HepG2 (cell line): Measurements from ENCODE around the gene HBB. TPM values are rescaled to one million over a fixed set of nuclear protein-coding genes. Genes with fewer than 3 reads are reported as not detected.

ENCODE experiments used
- ATAC-seq: fragments of 200-7000 bp; cut with Tn5 transposase; 3 replicates; pipeline ENCODE4 v1.9.1; 2020; ENCODE audit warnings: mild to moderate bottlenecking, moderate library complexity
- BruUV-seq: library from RNA; stranded (reverse); fragments of 400-500 nt; replicated peaks from 2 replicates; lab custom pipeline; 2021; lab: Mats Ljungman, UMichigan
- CTCF ChIA-PET: fragments of 300-600 bp; formaldehyde crosslinking; extraction: SDS; loops from one replicate; lab custom pipeline; 2021; ENCODE audit warnings: low total read pairs, inconsistent platforms, low intra/inter-chr PET ratio; lab: Yijun Ruan, JAX
- POLR2A ChIA-PET: fragments of 350-600 bp; sonication (Branson Sonifier 250); formaldehyde crosslinking; loops from one replicate; lab custom pipeline; 2020; ENCODE audit warnings: antibody characterized with exemption, inconsistent platforms; lab: Yijun Ruan, JAX
- DNase-seq: peaks from one replicate; pipeline ENCODE4 v3.0.0-alpha.2; 2015; ENCODE audit warnings: low spot score
- FAIRE-seq: peaks from 3 replicates; lab custom pipeline; 2011; peaks lifted over from hg19 to GRCh38; lab: Jason Lieb, UNC
- H2AFZ ChIP-seq: one replicate; pipeline ENCODE4 v1.6.1; 2011; ENCODE audit warnings: low read length, inconsistent platforms
- H3K27ac ChIP-seq: fragments of 300-600 bp; 3 replicates; pipeline ENCODE4 v1.8.0; 2011; ENCODE audit warnings: mixed run types, mild to moderate bottlenecking, mixed read lengths, low read length, inconsistent platforms; ENCODE audit not compliant: insufficient read depth; ENCODE audit errors: extremely low read length
- H3K27me3 ChIP-seq, 2 experiments: fragments of 200-600 bp in 1 of 2; 2 replicates in 1 of 2; 3 replicates in 1 of 2; pipeline versions ENCODE4 v1.6.0 to v1.8.0; 2011; ENCODE audit warnings: low read length in 2 of 2, mild to moderate bottlenecking in 2 of 2, moderate library complexity in 2 of 2, inconsistent platforms in 1 of 2; ENCODE audit not compliant: insufficient read depth in 2 of 2, control insufficient read depth in 1 of 2
- H3K36me3 ChIP-seq, 2 experiments: fragments of 200-600 bp in 1 of 2; replicated peaks in 1 of 2; 2 replicates in 1 of 2; 3 replicates in 1 of 2; pipeline versions ENCODE4 v1.5.1 to v1.8.0; 2011; ENCODE audit warnings: low read length in 2 of 2, inconsistent platforms in 1 of 2; ENCODE audit not compliant: insufficient read depth in 2 of 2, control insufficient read depth in 1 of 2
- H3K4me1 ChIP-seq: 2 replicates; pipeline ENCODE4 v1.5.1; 2012; ENCODE audit warnings: low read length, inconsistent platforms; ENCODE audit not compliant: insufficient read depth
- H3K4me2 ChIP-seq: 2 replicates; pipeline ENCODE4 v1.6.0; 2011; ENCODE audit warnings: low read depth, low read length, inconsistent platforms
- H3K4me3 ChIP-seq, 3 experiments: fragments of 200-600 bp in 1 of 3; sonication (generic), shearing (Covaris generic) in 1 of 3; replicated peaks in 1 of 3; 2 replicates each; pipeline ENCODE4 v1.5.1; 2011 to 2016; ENCODE audit warnings: low read length in 3 of 3, inconsistent platforms in 2 of 3, low read depth in 2 of 3, mild to moderate bottlenecking in 2 of 3, control low read depth in 1 of 3, mixed read lengths in 1 of 3; ENCODE audit not compliant: insufficient read depth in 1 of 3
- H3K79me2 ChIP-seq: one replicate; pipeline ENCODE4 v1.6.1; 2011; ENCODE audit warnings: low read length, inconsistent platforms; ENCODE audit not compliant: insufficient read depth
- H3K9ac ChIP-seq: 2 replicates; pipeline ENCODE4 v1.6.0; 2011; ENCODE audit warnings: mild to moderate bottlenecking, low read depth, low read length, inconsistent platforms; ENCODE audit not compliant: insufficient read depth
- H3K9me3 ChIP-seq: 2 replicates; pipeline ENCODE4 v1.5.1; 2012; ENCODE audit warnings: mild to moderate bottlenecking, low read length
- H4K20me1 ChIP-seq: 2 replicates; pipeline ENCODE4 v1.6.0; 2011; ENCODE audit warnings: inconsistent platforms, mild to moderate bottlenecking, low read length, moderate library complexity; ENCODE audit not compliant: insufficient read depth
- FOXC1 ChIP-seq: sonication (generic); formaldehyde crosslinking; IDR thresholded peaks from 2 replicates; pipeline ENCODE4 v1.8.0; 2022; ENCODE audit warnings: mild to moderate bottlenecking, missing genetic modification reagents, borderline replicate concordance
- MTA1 ChIP-seq: sonication (generic); formaldehyde crosslinking; IDR thresholded peaks from 2 replicates; pipeline ENCODE4 v1.4.0; 2020; ENCODE audit warnings: missing genetic modification reagents, mild to moderate bottlenecking, borderline replicate concordance
- MXI1 ChIP-seq: IDR thresholded peaks from 3 replicates; pipeline ENCODE4 v1.6.1; 2012; ENCODE audit warnings: low read depth, low read length, inconsistent platforms, borderline replicate concordance
- STAG1 ChIP-seq: sonication (generic); formaldehyde crosslinking; IDR thresholded peaks from 2 replicates; pipeline ENCODE4 v1.4.0; 2020; ENCODE audit warnings: missing genetic modification reagents
- ZNF124 ChIP-seq: sonication (generic); formaldehyde crosslinking; IDR thresholded peaks from 2 replicates; pipeline ENCODE4 v1.4.0; 2020; ENCODE audit warnings: missing genetic modification reagents
- WGBS: methylation state at CpG from one replicate; pipeline ENCODE4 v1.1.6; 2017; ENCODE audit warnings: low lambda C conversion rate; 5-methylcytosine and 5-hydroxymethylcytosine counted together
- in situ Hi-C: cut with HindIII; loops from 2 replicates; pipeline ENCODE4 v1.10.0; 2017; ENCODE audit warnings: low pct_unique_long_range_greater_than_20kb; ENCODE audit not compliant: extremely low pct_ligation_motif_present
- intact Hi-C: fragments of 100-400 bp; cut with micrococcal nuclease; formaldehyde crosslinking; loops from one replicate; pipeline ENCODE4 v1.10.0; 2022; ENCODE audit not compliant: unreplicated experiment
- polyA plus RNA-seq, 8 experiments: library from polyadenylated mRNA; depleted of rRNA in 3 of 8; stranded (reverse) in 7 of 8; unstranded in 1 of 8; fragments of >200 nt; fragmentation: Illumina TruSeq in 4 of 8; extraction: Trizol in 4 of 8; gene quantifications; 2 replicates each; pipeline versions ENCODE4 v1.2.1 to v1.2.3, GENCODE V29; 2011 to 2016; ENCODE audit warnings: low read depth in 4 of 8, missing spikeins in 1 of 8, mixed read lengths in 1 of 8; ENCODE audit not compliant: insufficient read depth in 1 of 8
- total RNA-seq, 5 experiments: library from RNA; depleted of rRNA; stranded (reverse); fragments of >200 nt; fragmentation: Illumina TruSeq; extraction: Trizol; gene quantifications; 2 replicates each; pipeline ENCODE4 v1.2.3, GENCODE V29; 2016; ENCODE audit warnings: low read depth in 1 of 5
- TF ChIP-seq, protein P1 (sequence below): sonication (generic); formaldehyde crosslinking; IDR thresholded peaks from 2 replicates; pipeline ENCODE4 v1.4.0; 2020; ENCODE audit warnings: missing genetic modification reagents
- TF ChIP-seq, protein P2 (sequence below): sonication (generic); formaldehyde crosslinking; IDR thresholded peaks from 2 replicates; pipeline ENCODE4 v1.5.1; 2020; ENCODE audit warnings: mild to moderate bottlenecking, missing genetic modification reagents, borderline replicate concordance

Gene HBB
- total and polyA plus RNA-seq, 2 of the 13 experiments (the other 11 are each of a cell fraction or from before 2014, with no cell fraction given): not detected

DNA sequence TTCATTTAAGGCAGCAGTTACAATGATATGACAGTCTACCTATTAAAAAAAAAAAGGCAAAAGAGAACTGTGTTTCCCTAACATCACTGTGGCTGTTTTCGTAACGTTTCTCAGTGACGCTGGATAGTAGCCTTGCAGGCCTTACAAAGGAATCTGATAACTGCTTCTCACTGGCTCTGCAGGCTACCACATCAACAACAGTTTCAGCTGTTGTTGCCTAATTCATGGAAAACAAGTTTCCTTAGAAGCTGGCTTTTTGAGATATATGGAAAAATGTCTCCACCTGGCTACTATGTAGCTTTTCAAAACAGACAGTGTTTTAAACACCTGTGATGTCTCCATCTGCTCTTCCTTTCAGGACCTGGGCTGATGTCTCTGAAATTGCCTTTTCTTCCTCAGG lies 30.1 kb downstream of the HBB start:
- intact Hi-C loops: no loop called here
- ChIA-PET POLR2A (no interaction called here), CTCF (no interaction called here)
- no peaks in the 10 kb centered on the region for H4K20me1 ChIP-seq
- 1% methylated on average over 3 of the region's 3 CpGs for WGBS
- TF ChIP-seq MXI1 (no peak), STAG1 (CRISPR knock-in tag) (no peak), ZNF124 (CRISPR knock-in tag) (no peak), MTA1 (CRISPR knock-in tag) (no peak), FOXC1 (no peak)
- TF ChIP-seq, protein P1, sequence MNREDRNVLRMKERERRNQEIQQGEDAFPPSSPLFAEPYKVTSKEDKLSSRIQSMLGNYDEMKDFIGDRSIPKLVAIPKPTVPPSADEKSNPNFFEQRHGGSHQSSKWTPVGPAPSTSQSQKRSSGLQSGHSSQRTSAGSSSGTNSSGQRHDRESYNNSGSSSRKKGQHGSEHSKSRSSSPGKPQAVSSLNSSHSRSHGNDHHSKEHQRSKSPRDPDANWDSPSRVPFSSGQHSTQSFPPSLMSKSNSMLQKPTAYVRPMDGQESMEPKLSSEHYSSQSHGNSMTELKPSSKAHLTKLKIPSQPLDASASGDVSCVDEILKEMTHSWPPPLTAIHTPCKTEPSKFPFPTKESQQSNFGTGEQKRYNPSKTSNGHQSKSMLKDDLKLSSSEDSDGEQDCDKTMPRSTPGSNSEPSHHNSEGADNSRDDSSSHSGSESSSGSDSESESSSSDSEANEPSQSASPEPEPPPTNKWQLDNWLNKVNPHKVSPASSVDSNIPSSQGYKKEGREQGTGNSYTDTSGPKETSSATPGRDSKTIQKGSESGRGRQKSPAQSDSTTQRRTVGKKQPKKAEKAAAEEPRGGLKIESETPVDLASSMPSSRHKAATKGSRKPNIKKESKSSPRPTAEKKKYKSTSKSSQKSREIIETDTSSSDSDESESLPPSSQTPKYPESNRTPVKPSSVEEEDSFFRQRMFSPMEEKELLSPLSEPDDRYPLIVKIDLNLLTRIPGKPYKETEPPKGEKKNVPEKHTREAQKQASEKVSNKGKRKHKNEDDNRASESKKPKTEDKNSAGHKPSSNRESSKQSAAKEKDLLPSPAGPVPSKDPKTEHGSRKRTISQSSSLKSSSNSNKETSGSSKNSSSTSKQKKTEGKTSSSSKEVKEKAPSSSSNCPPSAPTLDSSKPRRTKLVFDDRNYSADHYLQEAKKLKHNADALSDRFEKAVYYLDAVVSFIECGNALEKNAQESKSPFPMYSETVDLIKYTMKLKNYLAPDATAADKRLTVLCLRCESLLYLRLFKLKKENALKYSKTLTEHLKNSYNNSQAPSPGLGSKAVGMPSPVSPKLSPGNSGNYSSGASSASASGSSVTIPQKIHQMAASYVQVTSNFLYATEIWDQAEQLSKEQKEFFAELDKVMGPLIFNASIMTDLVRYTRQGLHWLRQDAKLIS: no peak
- TF ChIP-seq, protein P2, sequence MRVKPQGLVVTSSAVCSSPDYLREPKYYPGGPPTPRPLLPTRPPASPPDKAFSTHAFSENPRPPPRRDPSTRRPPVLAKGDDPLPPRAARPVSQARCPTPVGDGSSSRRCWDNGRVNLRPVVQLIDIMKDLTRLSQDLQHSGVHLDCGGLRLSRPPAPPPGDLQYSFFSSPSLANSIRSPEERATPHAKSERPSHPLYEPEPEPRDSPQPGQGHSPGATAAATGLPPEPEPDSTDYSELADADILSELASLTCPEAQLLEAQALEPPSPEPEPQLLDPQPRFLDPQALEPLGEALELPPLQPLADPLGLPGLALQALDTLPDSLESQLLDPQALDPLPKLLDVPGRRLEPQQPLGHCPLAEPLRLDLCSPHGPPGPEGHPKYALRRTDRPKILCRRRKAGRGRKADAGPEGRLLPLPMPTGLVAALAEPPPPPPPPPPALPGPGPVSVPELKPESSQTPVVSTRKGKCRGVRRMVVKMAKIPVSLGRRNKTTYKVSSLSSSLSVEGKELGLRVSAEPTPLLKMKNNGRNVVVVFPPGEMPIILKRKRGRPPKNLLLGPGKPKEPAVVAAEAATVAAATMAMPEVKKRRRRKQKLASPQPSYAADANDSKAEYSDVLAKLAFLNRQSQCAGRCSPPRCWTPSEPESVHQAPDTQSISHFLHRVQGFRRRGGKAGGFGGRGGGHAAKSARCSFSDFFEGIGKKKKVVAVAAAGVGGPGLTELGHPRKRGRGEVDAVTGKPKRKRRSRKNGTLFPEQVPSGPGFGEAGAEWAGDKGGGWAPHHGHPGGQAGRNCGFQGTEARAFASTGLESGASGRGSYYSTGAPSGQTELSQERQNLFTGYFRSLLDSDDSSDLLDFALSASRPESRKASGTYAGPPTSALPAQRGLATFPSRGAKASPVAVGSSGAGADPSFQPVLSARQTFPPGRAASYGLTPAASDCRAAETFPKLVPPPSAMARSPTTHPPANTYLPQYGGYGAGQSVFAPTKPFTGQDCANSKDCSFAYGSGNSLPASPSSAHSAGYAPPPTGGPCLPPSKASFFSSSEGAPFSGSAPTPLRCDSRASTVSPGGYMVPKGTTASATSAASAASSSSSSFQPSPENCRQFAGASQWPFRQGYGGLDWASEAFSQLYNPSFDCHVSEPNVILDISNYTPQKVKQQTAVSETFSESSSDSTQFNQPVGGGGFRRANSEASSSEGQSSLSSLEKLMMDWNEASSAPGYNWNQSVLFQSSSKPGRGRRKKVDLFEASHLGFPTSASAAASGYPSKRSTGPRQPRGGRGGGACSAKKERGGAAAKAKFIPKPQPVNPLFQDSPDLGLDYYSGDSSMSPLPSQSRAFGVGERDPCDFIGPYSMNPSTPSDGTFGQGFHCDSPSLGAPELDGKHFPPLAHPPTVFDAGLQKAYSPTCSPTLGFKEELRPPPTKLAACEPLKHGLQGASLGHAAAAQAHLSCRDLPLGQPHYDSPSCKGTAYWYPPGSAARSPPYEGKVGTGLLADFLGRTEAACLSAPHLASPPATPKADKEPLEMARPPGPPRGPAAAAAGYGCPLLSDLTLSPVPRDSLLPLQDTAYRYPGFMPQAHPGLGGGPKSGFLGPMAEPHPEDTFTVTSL (CRISPR knock-in tag): no peak
- FAIRE-seq (no peak), DNase-seq (no peak), ATAC-seq (no peak)
- no peaks in the 10 kb centered on the region for H3K27me3 ChIP-seq
- H3K9ac ChIP-seq: no peak overlapping the region
- H3K4me3 ChIP-seq: no peak overlapping the region
- no peak overlapping the region for H2AFZ ChIP-seq
- BruUV-seq: no TSS peak
- H3K27ac ChIP-seq: no peak overlapping the region
- no peaks in the 10 kb centered on the region for H3K36me3 ChIP-seq
- in situ Hi-C loops: no loop called here
- no peak overlapping the region for H3K4me2 ChIP-seq
- no peaks in the 10 kb centered on the region for H3K4me1 ChIP-seq
- H3K9me3 ChIP-seq: no peaks in the 10 kb centered on the region
- H3K79me2 ChIP-seq: no peaks in the 10 kb centered on the region
